HL-60 (cell line): ENCODE data around the gene FAM149B1.

Experiments used
- DNase-seq, 2 experiments: peaks; one replicate each; pipeline ENCODE4 v3.0.0-alpha.2; 2010 to 2020; ENCODE audit warnings: low read depth in 1 of 2, low spot score in 1 of 2
- H3K27ac ChIP-seq: fragments of 250-450 bp; sonication (Bioruptor Pico); replicated peaks from 2 replicates; pipeline ENCODE4 v1.5.1; 2020; ENCODE audit warnings: mild to moderate bottlenecking, moderate library complexity
- H3K27me3 ChIP-seq: fragments of 250-450 bp; sonication (Bioruptor Pico); 2 replicates; pipeline ENCODE4 v1.5.1; 2021; ENCODE audit warnings: mild to moderate bottlenecking, moderate library complexity; ENCODE audit not compliant: insufficient read depth, poor library complexity, severe bottlenecking
- H3K4me3 ChIP-seq: replicated peaks from 2 replicates; pipeline ENCODE4 v1.5.1; 2011; ENCODE audit warnings: mild to moderate bottlenecking, control low read depth, low read length; ENCODE audit not compliant: insufficient read depth
- GABPA ChIP-seq: IDR thresholded peaks from 2 replicates; pipeline ENCODE4 v1.6.1; 2012; ENCODE audit warnings: low read depth
- POLR2AphosphoS5 ChIP-seq: IDR thresholded peaks from 2 replicates; pipeline ENCODE4 v1.6.1; 2012; ENCODE audit warnings: low read depth
- SPI1 ChIP-seq: IDR thresholded peaks from 2 replicates; pipeline ENCODE4 v1.6.1; 2012; ENCODE audit warnings: low read depth, mild to moderate bottlenecking, borderline replicate concordance
- TF ChIP-seq, protein P1 (sequence below): IDR thresholded peaks from one replicate; pipeline ENCODE4 v1.5.1; 2011; ENCODE audit warnings: low read length, control low read depth, inconsistent platforms; ENCODE audit not compliant: insufficient read depth
- TF ChIP-seq, protein P2 (sequence below): IDR thresholded peaks from 2 replicates; pipeline ENCODE4 v1.6.1; 2012; ENCODE audit warnings: low read depth; ENCODE audit not compliant: insufficient replicate concordance

Gene FAM149B1

GRCh38 chr10:73126343-73126742 lies 41.6 kb upstream of the FAM149B1 start:
- Histone ChIP-seq H3K4me3 (no peak overlapping the region), H3K27me3 (no peaks in the 10 kb centered on the region), H3K27ac (no peak overlapping the region)
- DNase-seq, result no peak
- TF ChIP-seq POLR2AphosphoS5 (no peak), GABPA (no peak), SPI1 (no peak)
- TF ChIP-seq, protein P1, sequence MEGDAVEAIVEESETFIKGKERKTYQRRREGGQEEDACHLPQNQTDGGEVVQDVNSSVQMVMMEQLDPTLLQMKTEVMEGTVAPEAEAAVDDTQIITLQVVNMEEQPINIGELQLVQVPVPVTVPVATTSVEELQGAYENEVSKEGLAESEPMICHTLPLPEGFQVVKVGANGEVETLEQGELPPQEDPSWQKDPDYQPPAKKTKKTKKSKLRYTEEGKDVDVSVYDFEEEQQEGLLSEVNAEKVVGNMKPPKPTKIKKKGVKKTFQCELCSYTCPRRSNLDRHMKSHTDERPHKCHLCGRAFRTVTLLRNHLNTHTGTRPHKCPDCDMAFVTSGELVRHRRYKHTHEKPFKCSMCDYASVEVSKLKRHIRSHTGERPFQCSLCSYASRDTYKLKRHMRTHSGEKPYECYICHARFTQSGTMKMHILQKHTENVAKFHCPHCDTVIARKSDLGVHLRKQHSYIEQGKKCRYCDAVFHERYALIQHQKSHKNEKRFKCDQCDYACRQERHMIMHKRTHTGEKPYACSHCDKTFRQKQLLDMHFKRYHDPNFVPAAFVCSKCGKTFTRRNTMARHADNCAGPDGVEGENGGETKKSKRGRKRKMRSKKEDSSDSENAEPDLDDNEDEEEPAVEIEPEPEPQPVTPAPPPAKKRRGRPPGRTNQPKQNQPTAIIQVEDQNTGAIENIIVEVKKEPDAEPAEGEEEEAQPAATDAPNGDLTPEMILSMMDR, result no peak
- TF ChIP-seq, protein P2, sequence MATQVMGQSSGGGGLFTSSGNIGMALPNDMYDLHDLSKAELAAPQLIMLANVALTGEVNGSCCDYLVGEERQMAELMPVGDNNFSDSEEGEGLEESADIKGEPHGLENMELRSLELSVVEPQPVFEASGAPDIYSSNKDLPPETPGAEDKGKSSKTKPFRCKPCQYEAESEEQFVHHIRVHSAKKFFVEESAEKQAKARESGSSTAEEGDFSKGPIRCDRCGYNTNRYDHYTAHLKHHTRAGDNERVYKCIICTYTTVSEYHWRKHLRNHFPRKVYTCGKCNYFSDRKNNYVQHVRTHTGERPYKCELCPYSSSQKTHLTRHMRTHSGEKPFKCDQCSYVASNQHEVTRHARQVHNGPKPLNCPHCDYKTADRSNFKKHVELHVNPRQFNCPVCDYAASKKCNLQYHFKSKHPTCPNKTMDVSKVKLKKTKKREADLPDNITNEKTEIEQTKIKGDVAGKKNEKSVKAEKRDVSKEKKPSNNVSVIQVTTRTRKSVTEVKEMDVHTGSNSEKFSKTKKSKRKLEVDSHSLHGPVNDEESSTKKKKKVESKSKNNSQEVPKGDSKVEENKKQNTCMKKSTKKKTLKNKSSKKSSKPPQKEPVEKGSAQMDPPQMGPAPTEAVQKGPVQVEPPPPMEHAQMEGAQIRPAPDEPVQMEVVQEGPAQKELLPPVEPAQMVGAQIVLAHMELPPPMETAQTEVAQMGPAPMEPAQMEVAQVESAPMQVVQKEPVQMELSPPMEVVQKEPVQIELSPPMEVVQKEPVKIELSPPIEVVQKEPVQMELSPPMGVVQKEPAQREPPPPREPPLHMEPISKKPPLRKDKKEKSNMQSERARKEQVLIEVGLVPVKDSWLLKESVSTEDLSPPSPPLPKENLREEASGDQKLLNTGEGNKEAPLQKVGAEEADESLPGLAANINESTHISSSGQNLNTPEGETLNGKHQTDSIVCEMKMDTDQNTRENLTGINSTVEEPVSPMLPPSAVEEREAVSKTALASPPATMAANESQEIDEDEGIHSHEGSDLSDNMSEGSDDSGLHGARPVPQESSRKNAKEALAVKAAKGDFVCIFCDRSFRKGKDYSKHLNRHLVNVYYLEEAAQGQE, result no peak

- DNase-seq, result no peak
- Histone ChIP-seq H3K4me3 (no peak overlapping the region), H3K27me3 (no peaks in the 10 kb centered on the region), H3K27ac (no peak overlapping the region)
- no peak for TF ChIP-seq GABPA
- TF ChIP-seq, protein P1, result no peak
- no peak for TF ChIP-seq SPI1
These were observed 36.6 kb upstream of the FAM149B1 start for GRCh38 chr10:73131301-73131700.

DNA sequence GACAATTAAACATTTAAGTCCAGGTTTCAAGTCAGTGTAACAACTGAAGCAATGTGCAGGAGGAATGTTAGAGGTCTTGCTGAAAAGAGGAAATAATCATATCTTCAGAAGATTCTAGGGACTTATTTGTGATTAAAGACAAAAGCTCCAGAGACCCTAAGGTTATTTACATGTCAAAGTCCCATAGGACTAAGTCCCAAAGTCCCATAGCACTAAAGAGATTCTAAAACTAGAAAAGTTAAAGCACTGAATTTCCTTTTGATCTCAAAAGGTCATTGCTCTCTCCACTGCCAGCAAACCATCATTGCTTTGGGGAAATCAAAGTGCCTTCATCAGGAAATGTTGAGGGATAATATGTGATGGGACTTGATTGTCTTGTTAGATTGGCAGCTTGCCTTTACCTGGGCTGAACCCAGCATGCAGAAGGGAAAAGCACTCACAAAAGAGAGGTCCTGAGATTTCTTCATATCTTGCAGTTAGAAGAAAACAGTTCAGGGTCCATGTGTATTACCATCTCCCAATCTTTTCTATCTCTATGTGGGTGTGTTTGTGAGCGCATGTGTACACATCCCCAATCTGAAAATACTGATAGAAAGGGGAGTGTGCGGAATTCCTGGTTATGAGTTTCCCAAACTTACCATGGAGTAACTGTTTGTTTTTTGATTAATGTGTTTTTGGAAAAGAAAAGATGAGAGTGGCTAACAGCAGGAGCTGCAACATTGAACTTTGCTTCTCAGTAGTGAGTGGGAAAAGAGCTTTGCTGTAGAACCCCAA lies 35.8 kb upstream of the FAM149B1 start:
- TF ChIP-seq SPI1 (no peak), POLR2AphosphoS5 (no peak)
- TF ChIP-seq, protein P1, result no peak
- H3K4me3 ChIP-seq, result no peak overlapping the region

DNA sequence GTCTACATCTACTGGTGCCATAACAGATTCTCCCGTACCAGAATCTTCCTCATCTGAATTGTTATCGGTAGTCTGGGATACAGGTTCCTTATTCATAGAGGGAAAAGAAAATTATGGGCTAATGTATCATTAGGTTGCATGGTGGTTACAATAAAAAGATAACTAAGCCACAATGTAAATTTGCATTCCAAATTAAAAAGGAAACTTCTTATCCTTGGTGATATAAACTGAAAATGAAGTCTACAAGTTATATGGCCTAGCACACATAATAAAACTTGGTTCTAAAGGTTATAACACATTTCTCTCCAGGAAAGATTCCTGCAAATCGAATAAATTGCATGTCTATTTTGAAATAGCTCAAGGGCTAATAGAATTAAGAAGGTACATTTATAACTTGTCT lies 33.2 kb upstream of the FAM149B1 start:
- no peak for DNase-seq
- no peak overlapping the region for H3K4me3 ChIP-seq
- H3K27ac ChIP-seq, result no peak overlapping the region
- no peaks in the 10 kb centered on the region for H3K27me3 ChIP-seq
- TF ChIP-seq, protein P1, result no peak
- TF ChIP-seq, protein P2, result no peak
- TF ChIP-seq GABPA (no peak), SPI1 (no peak), POLR2AphosphoS5 (no peak)

More for the DNA sequence above, 35.8 kb upstream of the FAM149B1 start:
- no peak for DNase-seq
- no peak overlapping the region for H3K27ac ChIP-seq
- no peaks in the 10 kb centered on the region for H3K27me3 ChIP-seq
